GM18868 (cell line): ENCODE data around the gene NUDT5.
A peak's percentile ranks its signal among the peaks of the same experiment; 100 is the strongest.
"Not testable (repeated sequence)": the region's sequence is repeated elsewhere in the genome, so short reads cannot be mapped to it uniquely, and the experiment has no call there.

Source experiments
- ATAC-seq: cut with Tn5 transposase; IDR thresholded peaks from one replicate; pipeline ENCODE4 v1.9.1; 2021; ENCODE audit warnings: mild to moderate bottlenecking, moderate library complexity; ENCODE audit not compliant: unreplicated experiment

Gene NUDT5

DNA sequence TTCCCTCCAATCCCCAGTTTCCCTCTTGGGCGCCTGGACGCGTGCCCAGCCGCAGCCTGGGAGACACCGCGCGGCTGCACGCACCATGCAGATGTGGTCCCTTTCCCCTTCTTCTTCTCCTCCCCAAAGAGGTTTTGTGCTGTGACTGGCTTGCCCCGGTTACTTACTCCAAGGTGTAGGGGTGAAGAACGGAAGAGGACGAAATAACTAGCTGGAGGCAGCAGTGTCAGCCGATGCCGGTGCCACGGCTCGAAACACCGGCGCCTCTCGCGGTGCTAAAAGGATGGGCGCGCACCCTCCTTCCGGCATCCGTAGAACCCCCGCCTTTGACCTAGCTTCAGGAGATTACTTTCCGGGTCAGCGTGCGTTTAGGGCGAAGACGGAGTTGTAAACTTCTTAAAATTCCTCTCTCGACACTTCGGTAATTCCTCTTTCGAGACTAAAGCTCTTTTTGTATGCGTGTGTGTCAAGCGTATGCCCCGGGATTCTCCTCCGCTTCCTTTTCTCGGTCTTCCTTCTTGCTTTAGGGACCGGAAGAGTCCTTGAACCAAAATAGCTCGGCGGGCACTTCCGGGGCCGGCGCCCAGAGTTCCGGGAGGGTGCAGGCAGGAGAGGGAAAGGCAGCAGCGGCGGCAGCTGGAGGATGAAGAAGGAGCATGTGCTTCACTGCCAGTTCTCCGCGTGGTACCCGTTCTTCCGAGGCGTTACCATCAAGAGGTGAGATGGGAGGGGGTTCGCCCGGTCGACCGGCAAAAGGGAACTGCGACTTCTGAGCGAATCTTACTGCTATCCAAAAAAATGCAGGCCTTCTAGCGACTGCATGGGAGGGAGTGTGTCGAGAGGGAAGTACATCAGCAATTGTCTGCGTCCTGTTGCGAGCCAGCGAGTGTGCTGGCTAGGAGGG, at the start of gene NUDT5, which contains the start of gene CDC123:
TSS of gene NUDT5 (minus strand) at position 289 of the 904 bp plus-strand sequence. CDS start 9,600 bp downstream, outside the sequence.
TSS of gene CDC123 (plus strand) at position 586 of the 904 bp plus-strand sequence. CDS start at position 644, 58 bp downstream.
- ATAC-seq = peak; percentile 89

DNA sequence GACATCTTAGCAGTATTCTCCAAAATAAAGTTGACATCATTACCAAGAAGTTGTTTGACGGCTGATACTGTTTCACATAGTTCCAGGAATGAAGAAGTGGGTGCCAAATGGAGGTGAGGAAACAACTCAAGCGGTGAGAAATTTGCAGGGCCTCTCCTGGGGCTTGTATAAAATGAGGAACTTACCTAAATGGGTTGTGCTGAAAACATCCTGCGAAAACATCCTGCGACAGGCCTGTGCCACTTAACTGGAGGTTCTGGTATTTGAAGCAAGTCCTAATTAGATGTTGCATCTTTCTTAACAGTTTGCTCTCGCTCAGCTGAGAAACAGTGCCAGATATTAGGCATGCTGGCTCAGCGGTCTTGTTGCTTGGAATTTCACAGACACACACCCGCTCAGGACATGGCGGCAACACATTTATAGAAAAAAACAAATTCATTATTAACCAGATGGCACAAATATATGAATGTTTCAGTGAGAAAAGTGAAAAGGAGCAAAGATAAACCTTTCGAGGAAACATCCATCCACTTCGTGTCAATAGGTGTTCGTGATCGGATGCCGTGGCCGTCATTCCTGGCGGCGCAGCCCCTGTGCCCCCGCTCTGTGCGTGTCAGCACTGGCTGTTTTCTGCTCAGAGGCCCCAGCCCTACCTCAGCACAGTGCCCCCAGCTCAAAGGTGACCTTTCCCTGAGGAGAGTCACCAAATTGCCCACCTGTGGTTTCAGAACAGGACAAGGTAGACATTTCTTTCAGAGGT, 48.4 kb upstream of the NUDT5 start:
- ATAC-seq = peak; percentile 59

DNA sequence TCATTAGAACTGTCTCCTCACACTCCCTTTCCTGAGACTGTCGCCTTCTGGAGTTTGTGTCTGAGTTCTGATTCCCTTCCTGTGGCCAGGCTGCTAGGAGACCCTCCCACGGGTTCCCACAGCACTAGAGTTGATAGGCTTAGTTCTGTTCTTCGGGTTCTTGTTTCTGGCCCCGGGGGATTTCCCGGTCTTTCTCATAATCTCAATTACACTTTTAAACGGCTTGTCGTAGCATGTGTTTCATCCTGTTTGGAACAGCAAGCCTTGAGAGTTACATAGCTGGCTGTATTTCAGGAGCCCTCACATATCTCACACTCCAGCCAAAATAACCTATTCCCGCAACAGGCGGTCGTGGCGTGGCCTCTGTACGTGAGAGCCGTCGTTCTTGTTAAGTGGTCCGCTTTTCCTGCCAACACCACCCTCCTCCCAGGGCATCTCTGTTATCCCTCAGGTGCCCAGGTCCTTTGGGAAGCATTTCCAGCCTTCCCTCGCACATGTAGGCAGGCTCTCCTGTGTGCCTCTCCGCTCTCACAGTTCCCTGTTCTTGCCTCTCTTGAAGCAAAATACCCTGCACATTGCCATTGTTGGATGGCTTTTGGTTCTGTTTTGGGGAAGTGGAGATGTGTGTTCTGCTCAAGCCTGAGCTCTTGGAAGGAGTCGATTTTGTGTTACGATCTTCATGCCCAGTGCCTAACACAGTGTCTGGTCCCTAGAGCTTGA, 46.3 kb upstream of the NUDT5 start:
- peak; percentile 47 for ATAC-seq

DNA sequence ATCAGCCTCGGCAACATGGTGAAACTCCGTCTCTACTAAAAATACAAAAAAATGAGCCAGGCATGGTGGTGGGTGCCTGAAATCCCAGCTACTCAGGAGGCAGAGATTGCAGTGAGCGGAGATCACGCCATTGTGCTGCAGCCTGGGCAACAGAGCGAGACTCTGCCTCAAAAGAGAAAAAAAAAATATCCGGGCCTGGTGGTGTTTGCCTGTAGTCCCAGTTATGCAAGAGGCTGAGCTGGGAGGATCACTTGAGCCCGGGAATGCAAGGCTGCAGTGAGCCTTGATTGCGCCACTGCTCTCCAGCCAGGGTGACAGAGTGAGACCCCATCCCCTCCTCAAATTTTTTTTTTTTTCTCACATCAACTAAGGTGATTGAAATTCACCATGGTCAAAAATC, 43.1 kb upstream of the NUDT5 start:
- no peak for ATAC-seq

DNA sequence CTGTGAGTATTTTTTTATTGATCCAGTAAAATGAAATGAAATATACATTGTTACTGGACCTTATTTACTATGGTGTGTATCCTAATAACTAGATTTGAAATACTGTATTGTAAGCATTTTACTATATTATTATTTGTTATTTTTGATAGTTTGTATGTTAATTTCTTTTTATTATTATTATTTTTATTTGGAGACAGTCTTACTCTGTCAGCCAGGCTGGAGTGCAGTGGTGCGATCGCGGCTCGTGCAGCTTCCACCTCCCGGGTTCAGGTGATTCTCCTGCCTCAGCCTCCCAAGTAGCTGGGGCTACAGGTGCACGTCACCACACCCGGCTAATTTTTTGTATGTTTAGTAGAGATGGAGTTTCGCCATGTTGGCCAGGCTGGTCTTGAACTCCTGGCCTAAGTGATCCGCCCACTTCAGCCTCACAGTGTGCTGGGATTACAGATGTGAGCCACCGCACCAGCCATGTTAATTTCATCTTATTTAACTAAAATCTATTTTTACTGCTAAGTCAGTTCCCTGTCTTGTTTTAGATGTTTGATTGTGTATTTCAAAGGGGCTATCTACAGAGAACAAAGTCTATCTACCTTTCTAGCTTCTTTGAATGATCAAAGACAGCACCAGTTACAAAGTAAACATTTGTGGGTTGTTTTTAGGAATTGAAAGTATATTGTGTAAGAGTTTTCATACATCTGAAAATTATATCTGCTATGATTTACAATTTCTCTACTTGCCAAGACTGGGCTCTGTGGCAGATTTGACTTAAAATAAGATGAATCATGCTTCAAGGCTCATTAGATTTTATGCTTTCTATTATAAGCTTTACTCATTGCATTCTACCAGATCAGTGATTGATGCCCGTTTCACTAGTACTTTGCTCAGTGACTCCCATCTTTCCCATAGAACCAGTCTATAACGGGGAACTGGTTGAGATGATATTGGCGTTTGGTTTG, 41.9 kb upstream of the NUDT5 start:
- ATAC-seq = peak; percentile 52

DNA sequence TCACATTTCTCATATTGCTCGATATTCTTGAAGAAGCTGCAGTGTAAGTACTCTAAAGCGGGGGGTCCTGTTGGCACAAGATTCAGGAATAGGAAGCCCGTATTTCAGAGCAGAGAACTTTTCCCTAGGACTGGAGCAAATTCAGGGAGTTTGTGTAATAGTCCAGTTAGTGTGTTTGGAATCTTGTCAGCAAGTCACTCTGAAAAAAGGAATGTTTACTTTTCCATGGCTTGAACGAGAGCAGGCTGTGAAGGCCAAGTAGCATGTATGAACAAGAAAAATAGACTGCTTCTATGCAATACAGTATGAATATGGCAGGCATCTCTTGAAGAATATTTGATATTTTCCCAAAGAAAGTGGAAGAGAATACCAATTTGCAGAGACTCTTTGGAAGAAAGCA, 40.1 kb upstream of the NUDT5 start:
- ATAC-seq = no peak

DNA sequence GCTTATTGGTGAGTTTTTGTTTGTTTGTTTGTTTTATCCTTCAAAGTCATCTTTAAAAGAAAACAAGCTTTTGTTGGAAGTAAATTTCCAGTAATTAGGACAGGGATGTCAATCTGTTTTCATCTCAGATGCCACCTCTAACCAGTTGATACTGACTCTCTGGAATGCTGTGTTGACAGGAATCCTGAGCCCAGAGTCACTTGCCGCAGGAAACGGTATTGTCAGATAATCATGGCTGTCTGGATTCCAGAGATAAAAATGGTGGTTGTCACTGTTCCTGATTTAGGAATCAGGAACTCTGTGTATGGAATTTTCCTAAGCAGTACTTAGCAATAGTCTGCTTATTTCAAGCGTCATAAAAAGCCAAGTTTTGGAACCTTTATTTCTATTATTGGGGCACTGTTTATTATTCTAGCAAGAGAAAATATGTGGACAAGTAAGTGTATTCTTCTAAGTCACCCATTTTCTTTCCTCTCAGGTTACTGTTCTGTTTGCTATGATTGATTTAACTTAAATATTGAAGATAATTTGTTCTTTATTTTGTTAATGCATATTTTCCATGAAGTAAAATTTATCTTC, 39.5 kb upstream of the NUDT5 start:
- no peak for ATAC-seq

DNA sequence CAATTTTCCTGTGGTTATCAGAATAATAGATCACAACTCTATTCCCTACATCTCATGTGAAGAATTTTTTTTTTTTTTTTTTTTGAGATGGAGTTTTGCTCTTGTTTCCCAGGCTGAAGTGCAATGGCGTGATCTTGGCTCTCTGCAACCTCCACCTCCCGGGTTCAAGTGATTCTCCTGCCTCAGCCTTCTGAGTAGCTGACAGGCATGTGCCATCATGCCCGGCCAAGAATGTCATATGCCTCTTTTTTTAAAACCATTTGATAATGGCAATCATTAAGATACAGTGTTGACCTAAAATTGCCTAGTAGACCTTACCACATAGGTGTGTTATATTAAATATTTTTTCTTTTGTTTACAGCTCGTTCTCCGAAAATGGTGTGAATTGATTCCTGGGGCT, 39.0 kb upstream of the NUDT5 start:
- not testable (repeated sequence) for ATAC-seq

DNA sequence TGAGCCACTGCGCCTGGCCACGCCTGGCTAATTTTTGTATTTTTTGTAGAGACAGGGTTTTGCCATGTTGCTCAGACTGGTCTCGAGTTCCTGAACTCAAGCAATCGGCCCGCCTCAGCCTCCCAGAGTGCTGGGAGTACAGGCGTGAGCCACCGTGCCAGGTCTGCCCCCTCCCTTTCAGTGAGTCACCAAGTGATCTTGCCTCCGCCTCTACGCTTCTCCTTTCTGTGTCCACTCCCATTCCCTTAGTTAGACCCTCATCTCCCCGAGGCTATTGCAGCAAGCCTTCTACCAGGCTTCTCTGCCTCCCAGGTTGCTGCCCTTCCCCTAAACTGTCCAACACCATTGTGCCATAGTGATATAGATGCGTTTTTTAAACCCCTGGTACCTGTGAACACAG, 33.2 kb upstream of the NUDT5 start:
- no peak for ATAC-seq

DNA sequence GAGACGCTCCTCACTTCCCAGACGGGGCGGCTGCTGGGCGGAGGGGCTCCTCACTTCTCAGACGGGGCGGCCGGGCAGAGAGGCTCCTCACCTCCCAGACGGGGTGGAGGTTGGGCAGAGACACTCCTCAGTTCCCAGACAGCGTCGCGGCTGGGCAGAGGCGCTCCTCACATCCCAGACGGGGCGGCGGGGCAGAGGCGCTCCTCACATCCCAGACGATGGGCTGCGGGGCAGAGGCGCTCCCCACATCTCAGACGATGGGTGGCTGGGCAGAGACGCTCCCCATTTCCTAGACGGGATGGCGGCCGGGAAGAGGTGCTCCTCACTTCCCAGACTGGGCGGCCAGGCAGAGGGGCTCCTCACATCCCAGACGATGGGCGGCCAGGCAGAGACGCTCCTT, 30.7 kb upstream of the NUDT5 start:
- not testable (repeated sequence) for ATAC-seq

DNA sequence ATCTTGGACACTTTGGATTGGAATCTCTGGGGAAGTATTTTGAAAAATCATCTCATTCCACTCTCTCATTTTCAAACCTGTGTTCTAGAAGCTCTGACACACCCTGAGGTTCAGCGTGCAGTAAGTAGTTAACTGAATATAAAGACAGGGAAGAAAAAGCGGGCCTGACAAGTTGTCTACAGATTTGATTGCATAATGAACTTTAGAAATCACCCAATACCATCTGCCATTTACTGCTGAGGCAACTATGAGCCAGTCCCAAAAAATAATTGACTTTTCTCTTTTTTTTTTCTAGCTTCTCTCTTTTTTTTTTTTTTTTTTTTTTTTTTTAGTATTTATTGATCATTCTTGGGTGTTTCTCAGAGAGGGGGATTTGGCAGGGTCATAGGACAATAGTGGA, 29.8 kb upstream of the NUDT5 start:
- no peak for ATAC-seq

DNA sequence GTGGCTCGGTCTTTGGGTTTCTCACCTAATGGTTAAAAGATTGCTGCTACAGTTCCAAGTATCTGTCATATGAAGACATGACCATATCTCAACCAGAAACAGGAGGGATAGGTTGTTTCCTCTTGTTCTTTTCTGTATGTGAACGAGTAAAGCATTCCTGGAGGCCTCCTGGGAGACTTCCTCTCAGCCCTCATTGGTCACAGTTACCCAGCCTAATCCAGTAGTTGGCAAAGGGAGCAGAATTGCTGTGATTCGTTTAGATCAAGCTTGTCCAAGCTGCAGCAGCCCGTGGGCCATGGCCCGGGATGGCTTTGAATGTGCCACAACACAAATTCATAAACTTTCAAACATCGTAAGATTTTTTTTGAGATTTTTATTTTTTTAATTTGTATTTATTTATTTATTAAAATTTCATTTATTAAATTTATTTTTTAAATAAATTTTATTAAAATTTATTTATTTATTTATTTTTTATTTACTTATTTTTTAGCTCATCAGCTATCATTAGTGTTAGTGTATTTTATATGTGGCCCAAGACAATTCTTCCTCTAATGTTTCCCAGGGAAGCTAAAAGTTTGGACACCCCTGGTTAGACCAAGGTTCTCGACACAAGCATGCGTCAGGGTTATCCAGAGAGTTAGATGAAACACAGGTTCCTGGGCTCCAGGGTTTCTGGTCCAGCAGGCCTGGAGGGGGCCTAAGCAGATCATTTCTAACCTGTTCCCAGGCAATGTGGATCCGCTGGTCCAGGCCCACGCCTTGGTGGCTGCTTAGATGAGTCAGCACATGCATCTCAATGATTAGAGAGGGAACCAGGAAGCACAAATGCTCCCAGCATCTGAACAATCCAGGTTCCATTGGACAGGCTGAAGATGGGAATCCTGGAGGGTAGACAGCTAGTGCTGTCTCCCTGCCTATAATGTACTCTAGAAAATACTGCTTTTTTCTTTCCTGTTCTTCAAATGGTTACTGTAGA, 25.9 kb upstream of the NUDT5 start:
- no peak for ATAC-seq

DNA sequence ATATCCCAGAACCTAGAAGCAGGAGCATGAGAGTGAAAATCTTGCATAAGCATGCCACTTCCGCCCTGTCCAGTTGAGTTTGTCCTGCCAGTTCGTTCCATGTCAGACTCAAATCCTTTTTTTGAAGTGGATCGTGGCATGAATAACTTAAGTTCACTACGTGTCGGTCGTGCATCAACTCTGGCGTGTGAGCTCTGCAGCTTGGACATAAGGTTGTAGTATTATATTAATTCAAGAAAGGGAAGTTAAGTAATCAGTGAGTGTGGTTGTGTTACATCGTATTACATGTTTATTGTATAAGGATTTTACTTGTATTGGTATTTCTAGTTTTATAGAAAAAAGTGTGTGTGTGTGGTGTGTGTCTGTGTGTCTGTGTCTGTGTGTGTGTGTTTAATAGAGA, 23.3 kb upstream of the NUDT5 start:
- no peak for ATAC-seq

DNA sequence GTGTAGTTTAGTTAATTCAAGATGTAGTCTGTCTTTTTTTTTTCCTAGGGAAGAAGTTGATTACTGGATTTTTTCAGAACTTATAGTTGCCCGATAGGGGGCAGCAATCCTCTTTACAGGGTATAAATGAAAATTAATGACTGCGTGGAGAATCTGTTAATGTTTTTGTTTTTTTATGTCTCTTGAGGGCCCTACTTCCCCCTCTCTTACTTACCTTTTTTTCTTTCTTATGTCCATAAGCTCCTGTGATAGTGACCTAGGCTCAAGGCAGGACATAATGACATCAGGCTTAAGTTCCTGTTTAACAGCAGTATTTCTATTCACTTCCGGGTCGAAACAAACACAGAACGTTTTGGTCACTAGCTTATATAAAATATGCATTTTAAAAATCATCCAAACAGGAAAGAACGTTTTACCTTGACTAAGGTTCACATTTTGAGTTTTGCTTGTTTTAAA, 19.1 kb upstream of the NUDT5 start:
- ATAC-seq = no peak

DNA sequence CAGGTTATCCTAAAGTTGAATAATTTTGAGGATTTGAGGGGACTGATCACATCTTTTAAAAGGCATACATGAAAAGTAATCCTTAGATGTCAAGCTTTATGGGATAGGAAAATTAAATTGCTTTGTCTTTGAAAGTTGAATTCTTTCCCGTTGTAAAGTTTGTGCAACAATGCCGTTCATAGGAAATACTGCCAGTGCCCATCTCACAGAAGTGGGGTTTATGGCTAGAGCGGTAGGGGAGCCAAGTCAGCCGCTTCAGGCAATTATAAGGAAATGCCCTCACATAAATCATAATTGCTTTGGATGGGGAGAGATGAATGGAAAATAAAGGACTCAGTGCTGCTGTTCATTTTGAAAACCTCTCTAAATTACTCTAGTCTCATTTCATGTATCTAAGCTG, 18.4 kb upstream of the NUDT5 start:
- no peak for ATAC-seq

DNA sequence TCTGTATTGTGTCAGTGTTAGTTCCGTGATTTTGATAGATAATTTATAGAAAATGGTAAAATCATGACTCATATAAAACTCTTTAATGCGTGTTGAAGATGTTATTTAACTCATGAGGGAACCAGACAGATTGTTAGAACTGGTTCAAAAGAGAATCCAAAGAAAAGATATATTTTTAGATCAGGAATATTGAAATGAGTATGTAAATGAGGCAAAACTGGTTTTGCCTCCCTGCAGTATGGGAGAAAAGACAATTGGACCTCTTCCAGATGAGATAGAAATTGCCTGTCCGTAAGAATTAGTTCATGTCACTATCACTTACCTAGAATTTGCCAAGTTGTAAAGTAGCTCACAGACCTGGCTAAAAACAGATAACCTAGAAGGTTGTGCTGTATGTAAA, 17.9 kb upstream of the NUDT5 start:
- ATAC-seq = no peak

DNA sequence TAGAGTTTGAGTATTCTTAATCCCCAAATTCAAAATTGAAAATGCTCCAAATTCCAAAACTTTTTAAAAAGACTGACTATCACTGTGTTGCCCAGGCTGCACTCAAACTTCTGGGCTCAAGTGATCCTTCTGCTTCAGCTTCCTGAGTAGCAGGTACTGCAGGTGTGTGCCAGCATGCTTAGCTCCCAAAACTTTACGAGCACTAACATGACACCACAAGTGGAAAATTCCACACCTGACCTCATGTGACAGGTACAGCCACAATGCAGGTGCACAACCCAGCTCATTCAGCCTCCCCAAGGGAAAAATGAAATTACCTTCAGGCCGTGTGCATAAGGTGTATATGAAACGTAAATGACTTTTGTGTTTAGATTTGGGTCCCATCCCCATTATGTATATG, 16.8 kb upstream of the NUDT5 start:
- ATAC-seq = no peak

DNA sequence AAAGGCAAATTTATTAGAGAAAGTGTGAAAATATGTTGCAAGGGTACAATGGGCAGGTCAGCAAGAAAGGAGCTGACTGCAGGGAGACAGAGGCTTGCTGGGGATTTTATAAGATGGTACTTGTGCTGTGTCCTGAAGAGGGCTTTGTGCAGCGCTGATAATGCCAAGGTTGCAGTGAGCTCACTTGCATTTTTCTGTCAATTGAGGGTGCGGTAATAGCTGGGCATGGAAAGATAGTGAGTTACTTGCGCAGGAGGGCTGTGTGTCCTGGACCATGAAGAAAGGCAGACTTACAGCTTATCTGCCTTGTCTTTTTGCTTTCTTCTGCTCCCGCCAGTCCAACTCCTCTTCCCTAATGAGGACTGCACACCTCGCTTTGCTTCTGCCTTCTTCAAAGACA, 12.8 kb upstream of the NUDT5 start:
- ATAC-seq = no peak

DNA sequence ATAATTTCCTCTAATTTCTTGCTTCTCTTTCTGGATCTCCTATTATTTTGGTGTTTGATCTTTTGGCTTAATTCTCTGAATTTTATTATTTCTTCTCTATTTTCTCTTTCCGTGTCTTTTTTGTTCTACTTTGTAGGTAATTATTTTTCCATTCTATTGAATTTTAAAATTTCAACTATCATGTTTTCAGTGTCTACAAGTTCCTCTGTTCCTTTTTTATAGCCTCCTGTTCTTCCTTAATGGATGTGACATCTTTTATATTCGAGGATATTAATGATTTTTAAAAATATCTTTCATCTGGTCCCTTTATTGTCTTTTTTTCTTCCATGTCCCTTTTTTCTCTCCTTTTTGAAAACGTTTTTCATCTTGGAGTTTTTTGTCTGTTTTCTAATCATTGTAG, 11.4 kb upstream of the NUDT5 start:
- no peak for ATAC-seq
